HepG2 (cell line): ENCODE data around the gene INO80. TPM values are rescaled to one million over a fixed set of nuclear protein-coding genes. Genes with fewer than 3 reads are reported as not detected.

ENCODE experiments used
- ATAC-seq: fragments of 200-7000 bp; cut with Tn5 transposase; 3 replicates; pipeline ENCODE4 v1.9.1; 2020; ENCODE audit warnings: mild to moderate bottlenecking, moderate library complexity
- BruUV-seq: library from RNA; stranded (reverse); fragments of 400-500 nt; replicated peaks from 2 replicates; lab custom pipeline; 2021; lab: Mats Ljungman, UMichigan
- CTCF ChIA-PET: fragments of 300-600 bp; formaldehyde crosslinking; extraction: SDS; loops from one replicate; lab custom pipeline; 2021; ENCODE audit warnings: low total read pairs, inconsistent platforms, low intra/inter-chr PET ratio; lab: Yijun Ruan, JAX
- POLR2A ChIA-PET: fragments of 350-600 bp; sonication (Branson Sonifier 250); formaldehyde crosslinking; loops from one replicate; lab custom pipeline; 2020; ENCODE audit warnings: antibody characterized with exemption, inconsistent platforms; lab: Yijun Ruan, JAX
- DNase-seq: peaks from one replicate; pipeline ENCODE4 v3.0.0-alpha.2; 2015; ENCODE audit warnings: low spot score
- FAIRE-seq: peaks from 3 replicates; lab custom pipeline; 2011; peaks lifted over from hg19 to GRCh38; lab: Jason Lieb, UNC
- H2AFZ ChIP-seq: one replicate; pipeline ENCODE4 v1.6.1; 2011; ENCODE audit warnings: low read length, inconsistent platforms
- H3K27ac ChIP-seq: fragments of 300-600 bp; 3 replicates; pipeline ENCODE4 v1.8.0; 2011; ENCODE audit warnings: mixed run types, mild to moderate bottlenecking, mixed read lengths, low read length, inconsistent platforms; ENCODE audit not compliant: insufficient read depth; ENCODE audit errors: extremely low read length
- H3K27me3 ChIP-seq, 2 experiments: fragments of 200-600 bp in 1 of 2; 2 replicates in 1 of 2; 3 replicates in 1 of 2; pipeline versions ENCODE4 v1.6.0 to v1.8.0; 2011; ENCODE audit warnings: low read length in 2 of 2, mild to moderate bottlenecking in 2 of 2, moderate library complexity in 2 of 2, inconsistent platforms in 1 of 2; ENCODE audit not compliant: insufficient read depth in 2 of 2, control insufficient read depth in 1 of 2
- H3K36me3 ChIP-seq, 2 experiments: fragments of 200-600 bp in 1 of 2; replicated peaks in 1 of 2; 2 replicates in 1 of 2; 3 replicates in 1 of 2; pipeline versions ENCODE4 v1.5.1 to v1.8.0; 2011; ENCODE audit warnings: low read length in 2 of 2, inconsistent platforms in 1 of 2; ENCODE audit not compliant: insufficient read depth in 2 of 2, control insufficient read depth in 1 of 2
- H3K4me1 ChIP-seq: 2 replicates; pipeline ENCODE4 v1.5.1; 2012; ENCODE audit warnings: low read length, inconsistent platforms; ENCODE audit not compliant: insufficient read depth
- H3K4me2 ChIP-seq: 2 replicates; pipeline ENCODE4 v1.6.0; 2011; ENCODE audit warnings: low read depth, low read length, inconsistent platforms
- H3K4me3 ChIP-seq, 3 experiments: fragments of 200-600 bp in 1 of 3; sonication (generic), shearing (Covaris generic) in 1 of 3; replicated peaks in 1 of 3; 2 replicates each; pipeline ENCODE4 v1.5.1; 2011 to 2016; ENCODE audit warnings: low read length in 3 of 3, inconsistent platforms in 2 of 3, low read depth in 2 of 3, mild to moderate bottlenecking in 2 of 3, control low read depth in 1 of 3, mixed read lengths in 1 of 3; ENCODE audit not compliant: insufficient read depth in 1 of 3
- H3K79me2 ChIP-seq: one replicate; pipeline ENCODE4 v1.6.1; 2011; ENCODE audit warnings: low read length, inconsistent platforms; ENCODE audit not compliant: insufficient read depth
- H3K9ac ChIP-seq: 2 replicates; pipeline ENCODE4 v1.6.0; 2011; ENCODE audit warnings: mild to moderate bottlenecking, low read depth, low read length, inconsistent platforms; ENCODE audit not compliant: insufficient read depth
- H3K9me3 ChIP-seq: 2 replicates; pipeline ENCODE4 v1.5.1; 2012; ENCODE audit warnings: mild to moderate bottlenecking, low read length
- H4K20me1 ChIP-seq: 2 replicates; pipeline ENCODE4 v1.6.0; 2011; ENCODE audit warnings: inconsistent platforms, mild to moderate bottlenecking, low read length, moderate library complexity; ENCODE audit not compliant: insufficient read depth
- ATAD3A ChIP-seq: sonication (generic); formaldehyde crosslinking; IDR thresholded peaks from 2 replicates; pipeline ENCODE4 v1.4.0; 2020; ENCODE audit warnings: missing genetic modification reagents
- CC2D1A ChIP-seq: sonication (generic); formaldehyde crosslinking; IDR thresholded peaks from 2 replicates; pipeline ENCODE4 v1.8.1; 2023; ENCODE audit warnings: mild to moderate bottlenecking, missing genetic modification reagents
- DNMT3B ChIP-seq: conservative IDR thresholded peaks from 2 replicates; pipeline ENCODE4 v1.6.1; 2016; ENCODE audit warnings: missing biosample characterization, control low read depth
- GATAD2A ChIP-seq: IDR thresholded peaks from 2 replicates; pipeline ENCODE4 v1.6.1; 2016
- HMG20B ChIP-seq: conservative IDR thresholded peaks from 2 replicates; pipeline ENCODE4 v1.6.1; 2016; ENCODE audit warnings: missing genetic modification reagents, missing compliant biosample characterization
- MATR3 ChIP-seq: sonication (generic); formaldehyde crosslinking; IDR thresholded peaks from 2 replicates; pipeline ENCODE4 v1.4.0; 2020; ENCODE audit warnings: missing genetic modification reagents
- MBD4 ChIP-seq: IDR thresholded peaks from 2 replicates; pipeline ENCODE4 v1.6.1; 2012; ENCODE audit warnings: low read length, inconsistent platforms, borderline replicate concordance
- SMAD3 ChIP-seq: sonication (generic); formaldehyde crosslinking; IDR thresholded peaks from 2 replicates; pipeline ENCODE4 v1.4.0; 2020; ENCODE audit warnings: missing genetic modification reagents
- SOX5 ChIP-seq: IDR thresholded peaks from 2 replicates; pipeline ENCODE4 v1.6.1; 2016; ENCODE audit warnings: borderline replicate concordance
- STAT5B ChIP-seq: sonication (generic); formaldehyde crosslinking; IDR thresholded peaks from 2 replicates; pipeline ENCODE4 v1.4.0; 2020; ENCODE audit warnings: missing genetic modification reagents
- ZKSCAN8 ChIP-seq: IDR thresholded peaks from 2 replicates; pipeline ENCODE4 v1.6.1; 2016; ENCODE audit warnings: borderline replicate concordance, missing genetic modification reagents, missing compliant biosample characterization
- ZMYM3 ChIP-seq: sonication (generic); formaldehyde crosslinking; IDR thresholded peaks from 2 replicates; pipeline ENCODE4 v1.5.1; 2020; ENCODE audit warnings: mild to moderate bottlenecking, missing genetic modification reagents
- ZNF672 ChIP-seq: sonication (generic); formaldehyde crosslinking; IDR thresholded peaks from 2 replicates; pipeline ENCODE4 v1.8.1; 2022; ENCODE audit warnings: missing genetic modification reagents
- ZNF816 ChIP-seq: sonication (generic); formaldehyde crosslinking; IDR thresholded peaks from 2 replicates; pipeline ENCODE4 v1.8.0; 2022; ENCODE audit warnings: missing genetic modification reagents, mild to moderate bottlenecking, borderline replicate concordance
- WGBS: methylation state at CpG from one replicate; pipeline ENCODE4 v1.1.6; 2017; ENCODE audit warnings: low lambda C conversion rate; 5-methylcytosine and 5-hydroxymethylcytosine counted together
- in situ Hi-C: cut with HindIII; loops from 2 replicates; pipeline ENCODE4 v1.10.0; 2017; ENCODE audit warnings: low pct_unique_long_range_greater_than_20kb; ENCODE audit not compliant: extremely low pct_ligation_motif_present
- intact Hi-C: fragments of 100-400 bp; cut with micrococcal nuclease; formaldehyde crosslinking; loops from one replicate; pipeline ENCODE4 v1.10.0; 2022; ENCODE audit not compliant: unreplicated experiment
- polyA plus RNA-seq, 8 experiments: library from polyadenylated mRNA; depleted of rRNA in 3 of 8; stranded (reverse) in 7 of 8; unstranded in 1 of 8; fragments of >200 nt; fragmentation: Illumina TruSeq in 4 of 8; extraction: Trizol in 4 of 8; gene quantifications; 2 replicates each; pipeline versions ENCODE4 v1.2.1 to v1.2.3, GENCODE V29; 2011 to 2016; ENCODE audit warnings: low read depth in 4 of 8, missing spikeins in 1 of 8, mixed read lengths in 1 of 8; ENCODE audit not compliant: insufficient read depth in 1 of 8
- total RNA-seq, 5 experiments: library from RNA; depleted of rRNA; stranded (reverse); fragments of >200 nt; fragmentation: Illumina TruSeq; extraction: Trizol; gene quantifications; 2 replicates each; pipeline ENCODE4 v1.2.3, GENCODE V29; 2016; ENCODE audit warnings: low read depth in 1 of 5
- TF ChIP-seq, protein P1 (sequence below): sonication (generic); formaldehyde crosslinking; IDR thresholded peaks from 2 replicates; pipeline ENCODE4 v1.5.0; 2020; ENCODE audit warnings: missing genetic modification reagents

Gene INO80
- total and polyA plus RNA-seq, 2 of the 13 experiments (the other 11 are each of a cell fraction or from before 2014, with no cell fraction given): 3.6 to 14.8 TPM

- no peaks in the 10 kb centered on the region for H3K27me3 ChIP-seq
- POLR2A ChIA-PET: interaction anchor here (0.5 kb wide), 1 partner anchor 215 kb away, joined by 3 read pairs; no protein-coding TSS in a partner anchor
- DNase-seq: no peak
- FAIRE-seq: no peak
- no peak overlapping the region for H2AFZ ChIP-seq
- H3K79me2 ChIP-seq: no peaks in the 10 kb centered on the region
- no peak overlapping the region for H3K27ac ChIP-seq
- H4K20me1 ChIP-seq: no peaks in the 10 kb centered on the region
- in situ Hi-C loops: no loop called here
- 0% methylated on average over 1 of the region's 1 CpG for WGBS
- no peak for ATAC-seq
- H3K9me3 ChIP-seq: no peaks in the 10 kb centered on the region
- intact Hi-C loops: no loop called here
- no peak overlapping the region for H3K9ac ChIP-seq
- BruUV-seq: no TSS peak
- no peaks in the 10 kb centered on the region for H3K4me1 ChIP-seq
- peaks cover 22 to 49% of the 10 kb centered on the region in 2 experiments for H3K36me3 ChIP-seq
- H3K4me2 ChIP-seq: no peak overlapping the region
- no peak overlapping the region for H3K4me3 ChIP-seq
- TF ChIP-seq ZNF672 (CRISPR knock-in tag) (no peak), CC2D1A (CRISPR knock-in tag) (no peak), SOX5 (CRISPR knock-in tag) (no peak), ZKSCAN8 (CRISPR knock-in tag) (no peak), ZNF816 (no peak), SMAD3 (CRISPR knock-in tag) (no peak), DNMT3B (CRISPR knock-in tag) (no peak), ATAD3A (CRISPR knock-in tag) (no peak), GATAD2A (CRISPR knock-in tag) (no peak), ZMYM3 (CRISPR knock-in tag) (no peak), MATR3 (CRISPR knock-in tag) (no peak), HMG20B (CRISPR knock-in tag) (no peak), STAT5B (no peak), MBD4 (no peak)
- TF ChIP-seq, protein P1, sequence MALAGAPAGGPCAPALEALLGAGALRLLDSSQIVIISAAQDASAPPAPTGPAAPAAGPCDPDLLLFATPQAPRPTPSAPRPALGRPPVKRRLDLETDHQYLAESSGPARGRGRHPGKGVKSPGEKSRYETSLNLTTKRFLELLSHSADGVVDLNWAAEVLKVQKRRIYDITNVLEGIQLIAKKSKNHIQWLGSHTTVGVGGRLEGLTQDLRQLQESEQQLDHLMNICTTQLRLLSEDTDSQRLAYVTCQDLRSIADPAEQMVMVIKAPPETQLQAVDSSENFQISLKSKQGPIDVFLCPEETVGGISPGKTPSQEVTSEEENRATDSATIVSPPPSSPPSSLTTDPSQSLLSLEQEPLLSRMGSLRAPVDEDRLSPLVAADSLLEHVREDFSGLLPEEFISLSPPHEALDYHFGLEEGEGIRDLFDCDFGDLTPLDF (CRISPR knock-in tag): no peak
- TF ChIP-seq, all 625 proteins: peak for 0
- CTCF ChIA-PET: no interaction called here
Measured at GRCh38 chr15:40990789-40991188, 125.3 kb downstream of the INO80 start.
